Vagina (tissue), 2 donors: ENCODE measurements around the gene NPM3. TPM values are rescaled to one million over a fixed set of nuclear protein-coding genes. Genes with fewer than 3 reads are reported as not detected.

Experiments
- DNase-seq, 2 donors: peaks; one replicate each; pipeline ENCODE4 v3.0.0-alpha.2; 2017; ENCODE audit errors: extremely low spot score in 2 of 2
- H3K27ac ChIP-seq: fragments of 200-600 bp; sonication (generic); one replicate; pipeline ENCODE4 v1.5.1; 2019
- H3K27me3 ChIP-seq: fragments of 200-600 bp; sonication (generic); one replicate; pipeline ENCODE4 v1.5.1; 2019
- H3K36me3 ChIP-seq, 2 donors: fragments of 200-600 bp; sonication (generic); one replicate each; pipeline ENCODE4 v1.5.1; 2017 to 2019
- H3K4me1 ChIP-seq: fragments of 200-600 bp; sonication (generic); one replicate; pipeline ENCODE4 v1.5.1; 2019
- H3K4me3 ChIP-seq, 2 donors: fragments of 200-600 bp; sonication (generic); 1 replicate in 1 of 2; 2 replicates in 1 of 2; pipeline ENCODE4 v1.5.1; 2016 to 2019
- H3K9me3 ChIP-seq: fragments of 200-600 bp; sonication (generic); one replicate; pipeline ENCODE4 v1.5.1; 2019
- POLR2A ChIP-seq, 2 donors: fragments of 450-650 bp; IDR thresholded peaks; one replicate each; pipeline ENCODE4 v1.6.1; 2017; ENCODE audit warnings: antibody characterized with exemption in 2 of 2, mild to moderate bottlenecking in 2 of 2, moderate library complexity in 2 of 2
- POLR2AphosphoS5 ChIP-seq, 2 donors: sonication (generic); formaldehyde crosslinking; IDR thresholded peaks; one replicate each; pipeline ENCODE4 v1.9.0; 2017; ENCODE audit warnings: antibody characterized with exemption in 2 of 2, mild to moderate bottlenecking in 2 of 2, low read depth in 1 of 2; ENCODE audit not compliant: insufficient read depth in 1 of 2
- intact Hi-C: fragments of 100-400 bp; cut with DNase I; formaldehyde crosslinking; loops from one replicate; pipeline ENCODE4 v1.15.1; 2023
- total RNA-seq: library from RNA; depleted of rRNA; stranded (reverse); fragments of >200 nt; gene quantifications from one replicate; pipeline ENCODE4 v1.2.3, GENCODE V29; 2016
- TF ChIP-seq, protein P1 (sequence below), 3 experiments: fragments of 450-650 bp in 2 of 3; fragments of 200-600 bp in 1 of 3; sonication (generic) in 1 of 3; IDR thresholded peaks; one replicate each; pipeline ENCODE4 v1.5.1; 2017 to 2019; ENCODE audit warnings: antibody characterized with exemption in 3 of 3, mild to moderate bottlenecking in 2 of 3, moderate library complexity in 2 of 3

NPM3 gene
- total RNA-seq, 1 donor from 2014 or later, result 39.5 TPM

DNA sequence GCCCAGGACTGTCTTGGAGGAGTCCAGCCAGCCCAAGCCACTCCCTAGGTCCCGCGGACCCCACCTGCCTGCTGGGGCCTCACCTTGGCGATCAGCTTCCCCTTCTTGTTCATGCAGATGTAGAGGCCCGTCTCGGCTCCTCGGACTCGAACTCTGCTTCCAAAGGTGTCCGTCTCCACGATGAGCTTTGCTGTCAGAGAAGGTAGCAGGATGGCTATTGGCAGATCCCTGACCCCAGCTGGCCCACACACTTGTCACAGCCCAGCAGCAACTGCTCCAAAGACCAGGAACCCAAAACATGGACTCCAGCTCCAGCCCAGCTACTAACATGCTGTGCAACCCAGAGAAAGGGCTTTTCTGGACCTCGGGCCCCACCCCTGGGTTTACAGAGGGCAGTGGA is 11.9 kb downstream of the NPM3 start:
- intact Hi-C loops, result loop anchor here (10.0 kb wide), 1 partner anchor 167 kb away; no protein-coding TSS in a partner anchor
- H3K9me3 ChIP-seq, result no peaks in the 10 kb centered on the region
- TF ChIP-seq POLR2AphosphoS5 (IDR thresholded peaks at IDR 0.05; ENCODE audit: insufficient read depth in 1 of 2, low read depth in 1 of 2) (no peak), POLR2A (IDR thresholded peaks at IDR 0.05) (no peak)
- TF ChIP-seq, protein P1, sequence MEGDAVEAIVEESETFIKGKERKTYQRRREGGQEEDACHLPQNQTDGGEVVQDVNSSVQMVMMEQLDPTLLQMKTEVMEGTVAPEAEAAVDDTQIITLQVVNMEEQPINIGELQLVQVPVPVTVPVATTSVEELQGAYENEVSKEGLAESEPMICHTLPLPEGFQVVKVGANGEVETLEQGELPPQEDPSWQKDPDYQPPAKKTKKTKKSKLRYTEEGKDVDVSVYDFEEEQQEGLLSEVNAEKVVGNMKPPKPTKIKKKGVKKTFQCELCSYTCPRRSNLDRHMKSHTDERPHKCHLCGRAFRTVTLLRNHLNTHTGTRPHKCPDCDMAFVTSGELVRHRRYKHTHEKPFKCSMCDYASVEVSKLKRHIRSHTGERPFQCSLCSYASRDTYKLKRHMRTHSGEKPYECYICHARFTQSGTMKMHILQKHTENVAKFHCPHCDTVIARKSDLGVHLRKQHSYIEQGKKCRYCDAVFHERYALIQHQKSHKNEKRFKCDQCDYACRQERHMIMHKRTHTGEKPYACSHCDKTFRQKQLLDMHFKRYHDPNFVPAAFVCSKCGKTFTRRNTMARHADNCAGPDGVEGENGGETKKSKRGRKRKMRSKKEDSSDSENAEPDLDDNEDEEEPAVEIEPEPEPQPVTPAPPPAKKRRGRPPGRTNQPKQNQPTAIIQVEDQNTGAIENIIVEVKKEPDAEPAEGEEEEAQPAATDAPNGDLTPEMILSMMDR (IDR thresholded peaks at IDR 0.05), result no peak
- H3K27ac ChIP-seq, result no peak overlapping the region
- H3K27me3 ChIP-seq, result peaks cover 8% of the 10 kb centered on the region
- peaks cover 23% of the 10 kb centered on the region for H3K4me1 ChIP-seq
- H3K36me3 ChIP-seq, result no peaks in the 10 kb centered on the region
- no peak for DNase-seq
- no peak overlapping the region for H3K4me3 ChIP-seq

GRCh38 chr10:101770331-101771215 is 12.7 kb downstream of the NPM3 start:
- Histone ChIP-seq H3K27me3 (peaks cover 7% of the 10 kb centered on the region), H3K36me3 (no peaks in the 10 kb centered on the region), H3K4me1 (peaks cover 19% of the 10 kb centered on the region), H3K9me3 (no peaks in the 10 kb centered on the region), H3K27ac (no peak overlapping the region), H3K4me3 (no peak overlapping the region)
- intact Hi-C loops, result loop anchor here (10.0 kb wide), 1 partner anchor 166 kb away; no protein-coding TSS in a partner anchor
- no peak for DNase-seq
- TF ChIP-seq, protein P1 (IDR thresholded peaks at IDR 0.05), result no peak
- TF ChIP-seq POLR2A (IDR thresholded peaks at IDR 0.05), result no peak
- TF ChIP-seq POLR2AphosphoS5 (IDR thresholded peaks at IDR 0.05; ENCODE audit: insufficient read depth in 1 of 2, low read depth in 1 of 2), result no peak

DNA sequence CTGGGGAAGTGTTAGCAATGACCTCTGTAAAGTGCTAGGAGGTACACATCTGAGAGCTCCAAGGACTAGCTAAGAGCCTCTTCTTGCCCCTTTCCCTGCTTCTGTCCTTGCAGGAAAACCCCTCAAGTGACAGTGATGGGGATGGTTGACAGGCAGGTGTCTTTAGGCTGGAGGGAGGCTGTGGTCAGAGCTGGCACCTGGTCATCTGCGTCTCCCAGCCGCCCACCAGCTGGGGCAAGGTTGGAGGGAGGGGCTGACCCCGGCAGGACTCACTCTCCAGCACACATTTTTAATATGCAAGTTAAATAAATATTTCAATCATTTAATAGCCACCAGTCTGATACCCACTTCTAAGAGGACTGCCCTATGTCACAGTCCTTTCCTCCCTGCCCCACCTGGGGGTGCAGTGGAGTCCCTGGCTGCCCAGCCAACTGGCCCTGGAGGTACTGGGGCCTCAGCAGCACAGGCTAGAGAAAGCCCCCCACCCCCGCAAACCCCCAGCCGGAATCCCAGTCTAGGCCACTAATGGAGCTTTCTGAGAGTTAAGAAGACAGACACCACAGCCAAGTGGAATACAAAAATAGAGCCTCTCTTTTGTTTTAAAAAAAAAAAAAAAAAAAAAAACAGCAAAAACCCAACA is 13.6 kb downstream of the NPM3 start:
- Histone ChIP-seq H3K4me1 (peaks cover 10% of the 10 kb centered on the region), H3K27me3 (no peaks in the 10 kb centered on the region), H3K4me3 (no peak overlapping the region), H3K9me3 (no peaks in the 10 kb centered on the region), H3K27ac (no peak overlapping the region), H3K36me3 (no peaks in the 10 kb centered on the region)
- intact Hi-C loops, result loop anchor here (10.0 kb wide), 1 partner anchor 165 kb away; no protein-coding TSS in a partner anchor
- DNase-seq, result no peak
- no peak for TF ChIP-seq POLR2A (IDR thresholded peaks at IDR 0.05)
- TF ChIP-seq, protein P1 (IDR thresholded peaks at IDR 0.05), result no peak
- TF ChIP-seq POLR2AphosphoS5 (IDR thresholded peaks at IDR 0.05; ENCODE audit: insufficient read depth in 1 of 2, low read depth in 1 of 2), result no peak

- H3K4me1 ChIP-seq, result peaks cover 1% of the 10 kb centered on the region
- intact Hi-C loops, result no loop called here
- DNase-seq, result no peak
- H3K27me3 ChIP-seq, result no peaks in the 10 kb centered on the region
- H3K27ac ChIP-seq, result no peak overlapping the region
- no peaks in the 10 kb centered on the region for H3K36me3 ChIP-seq
- H3K9me3 ChIP-seq, result no peaks in the 10 kb centered on the region
- TF ChIP-seq POLR2A (IDR thresholded peaks at IDR 0.05) (no peak), POLR2AphosphoS5 (IDR thresholded peaks at IDR 0.05; ENCODE audit: insufficient read depth in 1 of 2, low read depth in 1 of 2) (no peak)
- TF ChIP-seq, protein P1 (IDR thresholded peaks at IDR 0.05), result no peak
- no peak overlapping the region for H3K4me3 ChIP-seq
These were observed 14.5 kb downstream of the NPM3 start for GRCh38 chr10:101768791-101769170.
